Amygdala (tissue), 56 donors: ENCODE results near the gene ITGBL1.

Experiments
- DNase-seq, 56 donors: peaks; one replicate each; lab custom pipeline; 2025; lab: John Stamatoyannopoulos, UW

Gene ITGBL1, protein sequence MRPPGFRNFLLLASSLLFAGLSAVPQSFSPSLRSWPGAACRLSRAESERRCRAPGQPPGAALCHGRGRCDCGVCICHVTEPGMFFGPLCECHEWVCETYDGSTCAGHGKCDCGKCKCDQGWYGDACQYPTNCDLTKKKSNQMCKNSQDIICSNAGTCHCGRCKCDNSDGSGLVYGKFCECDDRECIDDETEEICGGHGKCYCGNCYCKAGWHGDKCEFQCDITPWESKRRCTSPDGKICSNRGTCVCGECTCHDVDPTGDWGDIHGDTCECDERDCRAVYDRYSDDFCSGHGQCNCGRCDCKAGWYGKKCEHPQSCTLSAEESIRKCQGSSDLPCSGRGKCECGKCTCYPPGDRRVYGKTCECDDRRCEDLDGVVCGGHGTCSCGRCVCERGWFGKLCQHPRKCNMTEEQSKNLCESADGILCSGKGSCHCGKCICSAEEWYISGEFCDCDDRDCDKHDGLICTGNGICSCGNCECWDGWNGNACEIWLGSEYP

DNA sequence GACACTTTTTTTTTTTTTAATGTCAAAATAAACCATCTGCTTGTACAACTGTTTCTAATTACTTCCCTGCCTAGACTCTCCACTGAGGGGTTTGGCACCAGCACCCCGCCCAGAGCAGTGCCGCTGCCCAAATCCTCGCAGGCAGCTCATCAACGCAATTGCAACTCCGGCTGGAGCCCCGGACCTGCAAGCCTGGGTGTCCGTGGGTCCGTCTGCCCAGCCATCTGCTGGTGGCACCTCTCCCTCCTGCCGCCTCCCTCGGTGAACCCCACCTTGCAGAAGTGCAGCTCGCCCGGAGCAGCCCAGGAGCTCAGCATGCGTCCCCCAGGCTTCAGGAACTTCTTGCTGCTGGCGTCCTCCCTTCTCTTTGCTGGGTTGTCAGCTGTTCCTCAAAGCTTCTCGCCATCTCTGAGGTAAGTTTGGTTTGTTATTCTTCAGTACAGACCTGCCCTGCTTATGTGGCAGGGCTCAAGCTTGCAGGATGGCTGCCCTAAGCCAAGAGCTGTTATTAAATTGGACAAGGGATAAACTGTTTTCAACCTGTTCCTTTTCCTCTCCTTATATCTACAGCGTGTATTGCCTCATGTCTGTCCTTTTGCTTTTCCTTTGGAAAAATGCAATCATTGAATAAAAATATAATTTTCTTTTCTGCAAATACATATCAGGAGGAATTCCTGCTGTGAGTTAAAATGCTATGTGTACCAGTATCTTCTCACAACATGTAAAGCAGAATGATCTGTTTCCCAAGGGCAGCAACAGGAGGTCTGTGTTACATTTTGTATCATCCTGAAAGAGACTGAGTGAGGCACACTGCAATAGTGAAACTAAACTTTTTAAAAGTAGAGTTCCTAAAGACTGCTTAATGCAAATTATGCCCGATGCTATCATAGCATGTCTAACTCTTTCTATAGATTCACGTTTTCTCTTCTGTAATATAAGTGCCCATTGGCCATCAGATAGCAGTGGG lies at the start of gene ITGBL1:
TSS of gene ITGBL1 (plus strand) at position 157 of the 967 bp plus-strand sequence. CDS start at position 316, 159 bp downstream.
- peak in 1 of 56 donors; percentile 1 for DNase-seq

DNA sequence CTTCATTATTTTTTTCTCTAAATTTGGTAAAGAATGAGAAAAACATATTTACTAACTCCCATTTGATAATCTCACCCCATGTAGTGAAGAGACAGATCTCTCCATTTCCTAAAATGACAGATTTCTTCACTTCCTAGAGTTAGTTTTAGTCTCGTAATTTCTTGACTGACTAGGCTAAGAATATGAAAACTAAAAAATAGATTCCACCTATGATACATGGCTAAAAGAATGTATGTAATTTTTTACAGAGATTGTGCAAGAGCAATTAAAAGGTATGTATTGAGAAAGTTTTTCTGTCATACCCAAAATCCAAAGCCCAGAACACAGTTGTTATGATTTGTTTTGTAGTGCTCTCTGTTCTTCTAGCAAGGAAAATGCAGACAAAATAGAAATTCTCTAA lies 45.7 kb upstream of the ITGBL1 start:
- DNase-seq: no peak

DNA sequence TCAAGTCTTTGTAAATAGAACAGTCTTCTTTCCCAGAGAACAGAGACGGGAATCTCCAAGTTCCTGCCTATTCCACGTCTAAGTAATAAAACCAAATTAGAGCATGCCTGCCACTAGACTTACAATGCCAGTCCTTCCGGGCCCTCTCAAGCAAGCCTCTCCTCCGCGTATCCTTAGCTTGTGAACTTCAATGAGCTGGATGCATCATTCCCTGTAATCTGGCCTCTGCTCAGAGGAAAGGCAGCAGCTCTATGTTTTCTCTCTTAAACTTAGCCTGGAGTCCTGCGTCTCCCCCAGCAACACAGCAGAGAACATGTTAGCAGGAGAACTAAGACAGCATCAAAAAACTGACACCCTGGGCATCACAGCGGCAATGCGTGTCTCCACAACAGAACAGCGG lies 44.3 kb upstream of the ITGBL1 start:
- DNase-seq: peak in 1 of 56 donors; percentile 19

DNA sequence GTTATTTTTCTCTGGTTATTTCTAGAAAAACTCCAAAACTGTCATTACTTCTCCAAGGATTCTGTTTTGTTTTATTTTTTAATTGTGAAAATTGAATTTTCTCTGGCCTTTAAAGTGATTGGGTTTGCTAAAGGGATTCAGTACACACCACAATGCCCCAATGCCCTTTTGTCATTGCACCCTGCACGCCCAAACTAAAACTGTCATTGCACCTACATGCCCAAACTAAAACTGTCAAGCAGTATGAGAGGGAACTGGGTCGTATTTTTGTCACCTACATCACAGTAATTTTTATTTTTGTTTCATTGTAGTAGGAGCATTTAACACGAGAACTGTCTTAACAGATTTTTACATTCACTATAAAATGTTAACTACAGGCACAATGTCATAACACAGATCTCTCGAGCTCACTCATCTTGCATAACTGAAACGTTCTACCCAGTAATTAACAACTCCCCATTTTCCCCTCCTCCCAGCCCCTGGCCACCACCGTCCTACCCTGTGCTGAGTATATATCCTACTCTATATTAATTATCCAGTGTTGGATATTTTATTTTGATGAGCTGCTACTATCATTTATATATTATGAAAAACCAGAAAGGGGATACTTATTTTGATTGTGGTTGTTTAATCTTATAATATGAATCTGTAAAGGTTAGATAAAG lies 43.4 kb upstream of the ITGBL1 start:
- no peak for DNase-seq

DNA sequence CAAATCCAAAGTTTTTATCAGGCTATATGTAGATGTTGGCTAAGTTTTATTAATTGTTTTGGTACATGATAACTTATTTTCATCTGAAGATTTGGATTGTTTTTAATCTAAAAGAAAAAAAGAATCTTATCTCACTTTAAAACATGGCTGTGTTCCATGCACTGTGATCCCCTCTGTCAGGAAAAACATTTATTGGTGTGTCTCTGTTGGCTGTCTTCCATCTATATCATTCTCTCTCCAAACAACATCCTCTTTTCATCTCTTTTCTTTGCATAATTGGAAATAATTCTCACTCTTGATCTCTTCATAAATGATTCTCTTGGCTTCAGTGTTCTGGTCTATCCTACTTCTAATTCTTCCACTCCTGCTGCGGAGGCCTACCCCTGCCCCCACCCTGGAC lies 40.4 kb upstream of the ITGBL1 start:
- DNase-seq: no peak

DNA sequence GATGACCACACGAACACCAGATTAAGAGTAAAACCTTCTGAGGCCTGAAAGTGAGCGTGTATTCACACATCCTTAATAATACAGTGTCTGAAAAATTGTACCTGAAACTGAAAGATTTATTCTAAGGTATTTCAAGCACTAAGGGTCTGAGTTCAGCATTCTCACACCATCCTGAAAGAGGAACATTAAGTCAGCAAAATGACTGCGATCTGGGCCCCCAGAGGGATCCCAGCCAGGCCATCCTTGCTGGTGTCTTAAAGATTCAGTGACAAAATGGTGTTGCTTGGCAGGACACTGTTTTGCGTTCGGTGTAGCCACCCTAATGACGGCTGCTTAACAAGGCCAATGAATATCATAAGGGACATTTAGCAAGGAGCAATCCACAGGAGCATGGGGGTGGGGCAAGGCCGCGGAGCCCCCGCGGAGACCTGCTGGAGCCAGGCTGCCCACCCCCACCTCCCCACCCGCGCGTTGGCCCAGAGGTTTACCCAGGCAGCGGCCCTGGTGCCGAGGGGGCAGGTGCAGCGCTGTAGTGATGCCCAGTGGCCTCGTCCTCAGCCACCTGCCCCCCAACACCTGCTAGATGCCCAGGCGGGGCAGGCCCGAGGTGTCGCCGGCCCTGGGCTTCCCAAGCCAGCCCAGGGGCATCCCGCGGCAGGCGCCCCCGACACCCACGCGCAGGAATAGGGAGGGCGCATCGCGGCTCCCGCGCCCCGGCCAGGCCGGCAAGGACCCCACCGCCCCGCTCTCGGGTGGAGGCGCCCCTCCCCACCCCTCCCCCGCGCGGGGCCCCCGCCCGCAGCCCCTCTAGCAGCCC lies 36.9 kb upstream of the ITGBL1 start:
- DNase-seq: peak in 31 of 56 donors; percentile 6 to 72 (median 49)

DNA sequence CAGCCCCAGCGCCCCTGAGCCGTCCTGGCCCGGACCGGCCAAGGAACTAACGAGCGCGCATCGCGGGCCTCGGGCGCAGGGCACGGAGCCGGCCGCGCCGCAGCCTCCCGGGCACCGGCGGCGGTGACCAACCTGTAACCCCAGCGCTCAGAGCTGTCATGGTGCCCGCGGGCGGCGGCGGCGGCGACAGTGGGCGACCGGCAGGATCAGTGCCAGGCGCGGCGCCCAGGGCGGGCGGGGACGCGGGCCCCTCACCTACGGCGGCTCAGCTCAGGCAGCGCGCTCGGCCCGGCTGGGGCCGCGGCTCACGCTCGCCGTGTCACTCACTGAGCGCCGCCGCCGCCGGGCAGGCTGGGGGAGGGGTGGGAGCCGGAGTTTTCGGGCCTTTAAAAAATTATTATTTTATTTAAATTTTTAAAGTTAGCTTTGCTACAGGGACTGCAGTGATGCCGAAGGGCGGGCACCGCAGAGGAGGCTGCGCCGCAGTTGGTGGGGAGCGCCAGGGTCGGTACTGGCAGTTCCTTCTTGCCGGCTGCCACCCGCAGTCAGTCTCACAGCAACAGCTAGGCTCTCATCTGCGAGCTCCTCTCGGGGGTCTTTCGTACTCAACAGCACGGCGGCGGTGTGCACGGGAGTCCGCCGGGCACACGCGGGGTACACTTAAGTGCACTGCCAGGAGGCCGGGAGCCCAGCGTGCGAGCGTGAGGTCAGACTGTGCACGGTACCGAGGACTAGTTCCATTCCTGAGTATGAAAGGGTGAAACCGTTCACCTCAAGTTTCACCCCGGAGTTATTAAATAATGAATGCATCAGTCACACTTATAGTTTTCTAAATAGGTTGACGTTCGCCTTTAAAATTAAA lies 36.1 kb upstream of the ITGBL1 start, which contains the start of gene NALCN:
TSS of gene NALCN (minus strand) at position 328 of the 862 bp plus-strand sequence. CDS start 17,382 bp downstream, outside the sequence.
- DNase-seq: peak in 50 of 56 donors; percentile 4 to 80 (median 49)

DNA sequence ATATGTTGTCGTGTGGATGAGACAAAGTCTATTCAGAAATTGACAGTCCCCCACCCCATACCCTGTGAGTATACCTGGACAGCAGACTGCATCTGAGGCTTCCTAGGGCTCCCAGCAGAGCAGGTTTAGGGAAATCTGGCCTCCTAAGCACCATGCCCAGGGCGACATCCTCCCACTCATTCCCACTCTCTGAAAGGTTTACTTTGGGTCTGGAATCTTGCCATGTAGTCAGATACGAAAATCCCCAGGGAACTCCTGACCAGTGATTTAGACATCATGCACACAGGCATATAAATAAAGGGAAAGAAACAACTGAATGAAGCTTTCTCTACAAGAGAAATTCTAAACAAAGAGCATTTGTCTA lies 35.5 kb upstream of the ITGBL1 start:
- peak in 1 of 56 donors; percentile 20 for DNase-seq

DNA sequence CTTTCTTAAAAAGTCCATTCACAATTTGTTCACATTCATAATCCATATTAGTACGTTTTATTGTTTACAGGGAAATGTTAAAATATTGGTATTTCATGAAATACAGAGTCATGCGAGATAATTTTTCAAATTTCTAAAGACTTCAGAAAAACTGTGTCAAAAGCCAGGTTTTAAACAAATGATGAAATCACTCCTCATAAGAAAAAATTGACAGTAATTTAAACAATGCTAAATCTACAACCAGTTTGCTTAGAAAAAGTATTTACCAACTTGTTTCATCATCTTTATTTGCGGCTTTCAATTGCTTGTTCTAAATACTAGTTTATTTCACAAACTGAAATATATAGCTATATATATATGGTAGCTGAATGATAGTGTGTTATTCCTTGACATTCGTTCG lies 35.0 kb upstream of the ITGBL1 start:
- DNase-seq: no peak

DNA sequence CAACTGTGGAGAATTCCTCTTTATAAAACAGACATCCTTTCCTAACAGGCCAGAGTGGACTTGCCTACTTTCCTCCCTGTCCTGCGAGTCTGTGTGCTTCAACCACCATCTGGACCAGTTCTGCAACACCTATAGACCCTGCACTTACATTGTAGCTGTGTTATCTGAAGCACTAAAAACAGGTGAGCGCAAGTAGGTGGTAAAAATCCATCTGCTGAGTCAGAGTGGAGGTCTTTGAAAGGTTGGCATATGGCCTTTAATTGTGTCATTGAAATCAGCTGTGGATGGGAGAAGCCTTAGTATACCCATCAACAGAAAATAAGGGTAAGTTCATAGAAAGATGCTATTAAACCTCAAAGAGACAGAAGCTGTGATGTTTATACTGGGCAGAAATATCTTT lies 28.6 kb upstream of the ITGBL1 start:
- DNase-seq: peak in 1 of 56 donors; percentile 4

DNA sequence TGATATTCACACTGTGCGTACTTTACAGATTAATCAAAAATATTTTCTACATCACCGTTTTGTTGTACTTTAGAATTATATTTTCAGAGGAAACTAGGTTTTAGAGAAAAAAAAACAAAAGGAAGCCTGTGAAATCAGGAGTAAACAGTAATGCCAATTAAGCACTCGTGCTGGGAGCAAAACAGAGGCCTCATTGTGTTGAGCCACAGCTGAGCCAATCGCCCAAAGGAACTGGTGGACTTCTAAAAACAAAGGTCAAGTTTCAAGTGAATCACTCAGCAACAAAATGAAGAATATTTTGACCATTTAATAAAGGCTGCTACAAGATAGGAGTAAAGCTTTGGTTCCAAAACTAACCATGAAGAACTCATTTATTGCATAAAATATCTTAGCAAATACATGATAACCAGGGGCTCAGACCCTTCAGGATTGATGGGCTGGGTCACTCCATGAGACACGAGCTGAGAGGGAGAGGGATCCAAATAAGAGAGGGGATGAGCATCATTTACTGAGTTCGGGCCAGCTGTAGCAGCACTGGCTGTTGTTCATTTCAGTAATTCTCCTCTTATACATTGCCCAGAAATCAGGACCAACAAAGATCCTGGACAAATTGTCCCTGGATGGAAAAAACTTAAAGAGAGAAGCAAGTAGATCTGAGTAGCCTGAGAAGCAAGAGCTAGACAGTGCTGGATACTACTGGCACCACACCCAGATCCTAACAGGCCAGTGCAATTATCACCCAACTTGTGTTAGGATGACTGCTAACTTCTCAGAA lies 27.9 kb upstream of the ITGBL1 start:
- DNase-seq: peak in 45 of 56 donors; percentile 5 to 82 (median 43)

DNA sequence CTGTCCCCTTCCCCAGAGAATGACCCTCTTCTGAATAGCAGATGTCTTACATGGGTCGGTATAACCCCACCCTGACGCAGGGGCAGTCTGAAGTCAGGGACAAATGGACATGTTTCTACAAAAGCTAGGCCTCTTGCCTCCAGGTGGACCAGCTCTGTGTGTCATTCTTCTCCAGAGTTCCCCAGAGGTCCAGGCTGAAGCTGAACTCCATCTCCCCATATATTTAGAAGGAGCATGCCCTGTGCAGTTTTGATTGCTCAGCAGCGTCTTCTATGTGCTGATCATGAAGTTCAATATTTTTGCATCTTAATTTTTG lies 27.4 kb upstream of the ITGBL1 start:
- DNase-seq: peak in 2 of 56 donors; percentile 9 to 23

DNA sequence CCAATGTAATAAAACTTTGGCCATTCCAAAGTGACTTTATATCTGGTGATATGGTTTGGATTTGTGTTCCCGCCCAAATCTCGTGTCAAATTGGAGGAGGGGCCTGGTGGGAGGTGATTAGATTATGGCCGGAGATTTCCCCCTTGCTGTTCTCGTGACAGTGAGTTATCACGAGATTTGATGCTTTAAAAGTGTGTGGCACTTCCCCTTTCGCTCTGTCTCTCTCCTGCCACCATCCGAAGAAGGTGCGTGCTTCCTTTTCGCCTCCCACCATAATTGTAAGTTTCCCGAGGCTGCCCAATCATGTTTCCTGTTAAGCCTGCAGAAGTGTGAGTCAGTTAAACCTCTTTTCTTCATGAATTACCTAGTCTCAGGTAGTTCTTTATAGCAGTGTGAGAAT lies 26.9 kb upstream of the ITGBL1 start:
- no peak for DNase-seq

DNA sequence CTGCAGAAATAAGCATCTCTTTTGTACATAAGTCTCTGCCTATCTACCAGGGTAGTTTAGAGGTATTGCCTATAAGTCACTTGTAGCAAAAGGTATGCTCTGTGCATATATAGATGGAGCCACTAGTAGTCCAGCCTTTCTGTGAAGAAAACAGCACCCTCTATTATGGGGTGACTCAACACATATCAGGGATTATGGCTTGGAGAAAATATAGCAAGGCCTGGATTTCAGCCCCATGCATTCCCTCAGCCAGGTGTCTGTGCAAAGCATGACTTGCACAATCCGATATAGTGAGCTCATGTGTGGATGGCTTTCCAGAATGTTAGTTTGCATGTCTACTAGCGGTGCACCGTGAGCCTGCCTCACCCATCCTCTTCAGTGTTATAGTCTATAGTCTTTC lies 22.7 kb upstream of the ITGBL1 start:
- DNase-seq: no peak

DNA sequence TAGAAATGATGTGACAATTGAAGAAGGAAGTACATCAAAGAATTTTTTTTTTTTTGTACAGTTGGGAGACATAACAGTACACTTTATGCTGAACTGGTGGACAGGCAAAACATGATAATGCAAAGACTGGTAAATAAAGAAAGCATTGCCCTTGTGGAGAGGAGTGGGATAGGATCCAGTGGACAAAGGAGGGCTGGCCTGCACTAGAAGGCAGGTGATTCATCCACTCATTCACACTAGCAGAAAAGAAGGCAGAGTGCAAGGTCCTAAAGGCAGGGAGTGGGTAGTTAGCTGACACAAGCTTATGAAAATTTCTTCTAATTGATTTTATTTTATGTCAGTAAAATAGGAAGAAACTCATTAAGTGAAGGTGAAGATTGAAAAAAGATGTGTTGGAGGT lies 18.6 kb upstream of the ITGBL1 start:
- no peak for DNase-seq

DNA sequence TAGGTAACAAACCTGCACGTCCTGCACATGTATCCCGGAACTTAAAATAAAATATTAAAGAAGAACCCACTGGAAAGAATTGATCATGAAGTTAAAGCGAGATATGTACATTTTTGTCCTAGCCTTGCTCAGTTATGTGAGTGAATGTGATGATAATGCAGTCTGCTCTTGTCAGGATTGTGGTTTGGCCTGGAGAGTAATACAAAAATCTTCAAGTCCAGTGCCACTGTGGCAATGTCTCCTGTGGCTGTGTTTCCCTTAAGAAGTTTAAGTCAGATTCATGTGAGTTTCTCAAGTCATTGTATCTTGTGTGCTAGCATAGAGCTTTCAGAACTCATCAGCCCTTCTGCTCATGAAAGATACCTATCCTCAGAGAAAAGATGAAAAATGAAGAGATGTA lies 18.0 kb upstream of the ITGBL1 start:
- DNase-seq: no peak

DNA sequence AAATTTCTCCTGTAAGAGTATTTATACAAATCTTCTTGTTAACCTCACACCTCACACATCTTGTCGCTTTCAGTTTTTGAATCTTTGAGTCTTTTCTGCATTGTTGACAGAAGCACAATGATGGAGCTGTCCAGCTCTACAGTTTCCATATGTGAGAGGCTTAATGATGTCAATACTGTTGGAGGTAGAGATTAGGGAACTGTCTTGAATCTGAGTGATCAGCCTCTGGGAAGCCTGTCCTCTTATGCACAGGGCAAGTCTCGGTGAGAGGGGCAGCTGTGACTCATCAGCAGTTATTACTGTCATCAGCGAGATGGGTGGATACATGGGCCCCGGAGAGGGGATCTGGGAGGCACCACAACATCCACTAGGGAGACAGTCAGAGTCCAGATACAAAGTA lies 4.6 kb upstream of the ITGBL1 start:
- no peak for DNase-seq
